EL (cell line): ENCODE measurements around the gene TWNK.
"Not testable (repeated sequence)": the region's sequence is repeated elsewhere in the genome, so short reads cannot be mapped to it uniquely, and the experiment has no call there.

ENCODE experiments used
- DNase-seq: peaks from one replicate; pipeline ENCODE4 v3.0.0-alpha.2; 2016

Gene TWNK

DNA sequence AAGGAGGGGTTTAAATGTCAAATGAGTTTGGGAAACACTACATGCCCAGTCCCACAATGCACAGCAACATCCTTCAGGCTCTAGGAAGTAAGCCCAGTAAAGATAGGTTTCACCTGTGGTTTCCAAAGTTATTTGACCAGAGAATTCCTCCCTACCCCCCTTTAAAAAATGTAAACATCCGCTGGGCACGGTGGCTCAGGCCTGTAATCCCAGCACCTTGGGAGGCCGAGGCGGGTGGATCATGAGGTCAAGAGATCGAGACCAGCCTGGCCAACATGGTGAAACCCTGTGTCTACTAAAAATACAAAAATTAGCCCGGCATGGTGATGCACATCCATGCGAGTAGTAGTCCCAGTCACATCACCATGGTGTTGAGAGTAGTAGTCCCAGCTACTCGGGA is 11.9 kb upstream of the TWNK start:
- DNase-seq = not testable (repeated sequence)

DNA sequence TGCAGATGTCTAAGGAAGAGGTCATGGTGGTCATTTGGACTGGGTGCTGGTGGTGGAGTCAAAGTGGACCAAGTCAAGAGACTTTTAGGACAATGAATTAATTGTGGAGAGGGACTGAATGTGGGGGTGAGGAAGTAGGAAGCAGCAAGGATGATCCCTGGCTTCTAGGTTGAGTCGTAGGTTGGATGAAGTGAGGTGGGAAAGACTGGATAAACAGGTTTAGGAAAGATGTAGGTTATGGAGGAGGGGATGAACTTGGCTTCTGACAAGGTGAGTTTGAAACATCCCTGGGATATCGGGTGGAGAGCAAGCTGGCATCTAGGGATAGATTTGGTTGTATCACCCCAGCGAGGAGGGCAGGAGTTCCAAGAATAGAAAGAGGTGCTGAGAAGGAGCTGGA is 10.4 kb upstream of the TWNK start:
- DNase-seq = no peak

GRCh38 chr10:100977436-100977835 is 9.9 kb upstream of the TWNK start:
- no peak for DNase-seq

DNA sequence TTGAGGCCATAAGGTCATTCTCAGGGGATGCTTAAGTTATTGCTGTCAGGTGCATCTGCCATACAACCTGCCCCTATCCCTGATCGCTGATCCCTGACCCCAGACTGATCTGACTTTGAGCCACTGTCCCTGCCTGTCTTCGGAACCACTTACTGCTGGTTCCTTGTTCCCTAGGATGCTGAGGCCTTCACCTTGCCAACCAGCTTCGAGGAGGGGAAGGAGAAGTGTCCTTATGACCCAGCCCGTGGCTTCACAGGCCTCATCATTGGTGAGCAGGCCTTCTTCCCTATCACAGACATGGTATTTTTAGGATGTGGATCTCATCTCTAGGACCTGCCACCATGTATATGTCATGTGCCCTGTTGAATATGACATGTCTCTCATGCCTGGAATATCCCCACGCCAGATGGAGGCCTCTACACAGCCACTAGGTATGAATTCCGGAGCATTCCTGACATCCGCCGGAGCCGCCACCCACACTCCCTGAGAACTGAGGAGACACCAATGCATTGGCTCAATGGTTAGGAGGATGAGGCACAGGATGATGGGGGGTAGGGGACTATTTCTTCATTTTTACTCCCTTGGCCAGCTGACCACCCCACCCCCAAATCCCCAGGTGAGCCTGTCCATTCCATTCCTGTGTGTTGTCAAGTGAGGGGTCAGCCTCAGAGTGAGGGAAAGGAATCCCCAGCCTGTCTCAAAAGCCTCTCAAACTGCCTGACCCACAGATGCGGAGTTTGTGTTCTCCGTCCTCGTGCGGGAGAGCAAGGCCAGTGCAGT is 9.0 kb upstream of the TWNK start:
- no peak for DNase-seq

DNA sequence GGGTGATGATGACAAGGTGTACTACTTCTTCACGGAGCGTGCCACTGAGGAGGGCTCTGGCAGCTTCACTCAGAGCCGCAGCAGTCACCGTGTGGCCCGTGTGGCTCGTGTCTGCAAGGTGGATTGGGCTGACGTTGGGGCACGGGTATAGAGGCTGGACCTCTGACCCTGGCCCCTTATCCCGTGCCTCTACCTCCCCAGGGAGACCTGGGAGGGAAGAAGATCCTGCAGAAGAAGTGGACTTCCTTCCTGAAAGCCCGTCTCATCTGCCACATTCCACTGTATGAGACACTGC is 8.5 kb upstream of the TWNK start:
- DNase-seq = no peak

GRCh38 chr10:100979791-100980272 is 7.5 kb upstream of the TWNK start:
- no peak for DNase-seq

DNA sequence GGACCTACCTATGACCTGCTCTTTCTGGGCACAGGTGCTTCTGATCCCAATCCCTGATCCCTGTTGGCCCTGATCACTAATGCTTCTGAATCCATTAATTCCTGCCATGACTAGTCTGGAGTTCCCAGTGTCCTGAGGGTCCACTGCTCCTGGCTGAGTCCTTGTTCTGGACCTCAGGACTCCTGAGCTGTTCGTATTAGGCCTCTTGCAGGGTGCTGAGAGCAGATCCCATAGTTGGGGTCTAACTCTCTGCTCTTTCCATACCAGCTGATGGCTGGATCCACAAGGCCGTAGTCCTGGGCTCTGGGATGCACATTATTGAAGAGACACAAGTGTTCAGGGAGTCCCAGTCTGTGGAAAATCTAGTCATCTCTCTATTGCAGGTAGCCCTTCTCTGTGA is 7.0 kb upstream of the TWNK start:
- DNase-seq = no peak

- no peak for DNase-seq
Measured at GRCh38 chr10:100980711-100981110, 6.6 kb upstream of the TWNK start.

DNA sequence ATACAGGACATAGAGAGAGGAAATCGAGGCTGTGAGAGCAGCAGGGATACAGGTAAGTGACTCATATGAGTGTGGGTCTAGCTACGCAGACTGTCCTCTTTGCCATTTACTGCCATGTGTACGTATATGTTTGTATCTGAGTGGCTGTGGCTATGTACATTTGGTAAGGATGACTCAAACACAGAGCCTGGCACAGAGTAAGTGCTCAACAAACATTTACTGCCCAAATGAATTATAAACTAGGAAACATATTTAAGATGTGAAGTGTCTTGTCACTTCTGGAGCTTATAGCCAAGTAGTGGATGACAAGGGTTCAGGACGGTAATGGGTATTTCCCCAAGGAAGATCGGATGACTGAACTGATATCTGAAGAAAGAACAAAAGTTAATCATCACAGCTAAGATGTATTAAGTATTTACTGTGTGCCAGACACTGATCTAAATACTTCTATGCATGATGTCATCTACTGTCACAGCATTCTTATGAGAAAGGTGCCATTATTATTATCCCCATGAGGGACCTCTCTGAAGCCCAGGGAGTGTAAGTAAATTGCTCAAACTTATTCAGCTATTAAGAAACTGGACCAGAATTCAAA is 6.1 kb upstream of the TWNK start:
- no peak for DNase-seq

DNA sequence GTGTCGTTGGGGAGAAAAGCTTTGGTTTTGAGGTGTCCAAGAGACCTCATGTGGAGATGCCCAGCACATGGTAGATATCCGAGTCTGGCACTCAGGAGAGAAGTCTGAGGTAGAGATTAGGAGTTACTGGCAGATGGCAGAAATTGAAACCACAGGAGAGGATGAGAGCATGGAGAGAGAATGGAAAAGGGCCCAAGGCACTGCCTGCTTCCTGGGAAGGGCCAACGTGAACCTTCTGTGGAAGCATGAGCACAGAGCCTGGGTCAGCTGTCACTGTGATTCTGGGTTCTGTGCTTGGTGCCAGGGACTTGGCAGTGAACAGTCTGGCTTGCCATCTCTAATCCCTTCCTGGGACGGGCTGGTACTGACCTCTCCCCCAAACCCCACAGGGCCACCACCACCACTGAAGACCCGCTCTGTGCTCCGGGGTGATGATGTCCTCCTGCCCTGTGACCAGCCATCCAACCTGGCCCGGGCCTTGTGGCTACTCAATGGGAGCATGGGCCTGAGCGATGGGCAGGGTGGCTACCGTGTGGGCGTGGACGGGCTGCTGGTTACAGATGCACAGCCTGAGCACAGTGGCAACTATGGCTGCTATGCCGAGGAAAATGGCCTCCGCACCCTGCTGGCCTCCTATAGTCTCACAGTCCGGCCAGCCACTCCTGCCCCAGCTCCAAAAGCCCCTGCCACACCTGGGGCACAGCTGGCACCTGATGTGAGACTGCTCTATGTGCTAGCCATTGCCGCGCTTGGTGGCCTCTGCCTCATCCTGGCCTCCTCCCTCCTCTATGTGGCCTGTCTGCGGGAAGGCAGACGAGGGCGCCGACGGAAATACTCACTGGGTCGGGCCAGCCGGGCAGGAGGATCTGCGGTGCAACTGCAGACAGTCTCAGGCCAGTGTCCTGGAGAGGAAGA is 4.2 kb upstream of the TWNK start:
- no peak for DNase-seq

DNA sequence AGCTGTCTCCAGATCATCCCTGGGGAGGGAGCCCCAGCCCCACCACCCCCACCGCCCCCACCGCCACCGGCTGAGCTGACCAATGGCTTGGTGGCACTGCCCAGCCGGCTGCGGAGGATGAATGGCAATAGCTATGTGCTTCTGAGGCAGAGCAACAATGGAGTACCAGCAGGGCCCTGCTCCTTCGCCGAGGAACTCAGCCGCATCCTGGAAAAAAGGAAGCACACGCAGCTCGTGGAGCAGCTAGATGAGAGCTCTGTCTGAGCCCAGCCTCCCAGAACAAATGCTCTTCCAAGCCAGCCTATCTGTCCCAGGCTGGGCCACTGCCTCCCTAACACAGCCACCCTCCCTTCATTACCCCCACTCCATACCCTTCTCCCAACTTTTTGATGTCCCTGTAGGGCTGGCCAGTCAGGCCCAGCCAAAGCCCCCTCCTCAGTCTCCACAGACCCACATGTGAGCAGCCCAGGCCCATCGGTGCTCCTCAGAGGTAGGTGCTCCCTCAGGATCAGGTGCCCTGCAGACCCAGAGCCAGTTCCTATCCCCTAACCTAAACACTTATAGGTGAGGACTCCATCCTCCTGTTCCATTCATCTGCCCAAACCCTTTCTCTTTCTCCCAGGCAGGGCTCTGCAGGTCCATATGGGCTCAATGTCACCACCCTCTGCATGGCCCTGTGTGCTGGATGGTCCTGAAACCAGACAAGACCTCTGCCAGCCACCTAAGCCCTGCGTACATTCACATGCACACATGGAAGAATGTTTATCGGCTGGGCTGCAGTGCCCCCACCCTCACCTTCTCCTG is 3.3 kb upstream of the TWNK start:
- no peak for DNase-seq

- DNase-seq = no peak
Measured at GRCh38 chr10:100984672-100985177, 2.6 kb upstream of the TWNK start.

DNA sequence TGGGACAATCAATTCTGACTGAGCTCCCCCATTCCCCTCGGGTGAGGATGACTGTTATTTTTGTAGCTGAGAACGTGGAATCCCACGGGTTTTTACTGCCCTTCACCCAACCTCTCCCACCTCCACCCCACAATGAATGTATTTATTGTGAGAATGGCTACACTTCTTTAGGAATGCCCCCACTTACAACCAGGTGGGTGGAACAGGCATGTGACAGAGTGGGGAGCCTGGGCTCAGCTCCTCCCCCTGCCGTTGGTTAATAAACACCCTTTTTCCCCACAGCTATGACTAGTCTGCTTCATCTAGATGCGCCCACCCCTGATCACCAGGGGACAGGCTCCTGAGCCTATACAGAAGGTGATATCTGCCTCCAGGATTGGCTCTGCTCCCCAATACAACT is 2.0 kb upstream of the TWNK start:
- no peak for DNase-seq

- no peak for DNase-seq
Measured at GRCh38 chr10:100986623-100986951, 756 bp upstream of the TWNK start.

DNA sequence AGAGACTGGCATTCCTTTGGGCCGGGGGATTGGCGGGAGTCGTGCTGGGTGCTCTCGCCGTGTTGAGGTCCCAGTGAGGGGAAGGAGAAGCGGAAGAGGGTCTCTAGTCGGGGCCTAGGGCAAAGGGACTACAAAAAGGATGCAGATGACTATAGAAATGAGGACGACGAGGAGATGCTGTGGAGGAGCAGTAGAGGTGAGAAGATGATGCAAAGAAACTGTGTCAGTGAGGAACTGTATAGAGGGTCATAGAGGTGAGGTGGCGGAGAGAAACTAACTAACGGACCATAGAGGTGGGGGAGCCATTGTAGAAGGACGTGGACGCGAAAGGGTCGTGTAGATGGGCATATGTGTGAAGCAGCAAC is 324 bp downstream of the TWNK start:
- DNase-seq = no peak

DNA sequence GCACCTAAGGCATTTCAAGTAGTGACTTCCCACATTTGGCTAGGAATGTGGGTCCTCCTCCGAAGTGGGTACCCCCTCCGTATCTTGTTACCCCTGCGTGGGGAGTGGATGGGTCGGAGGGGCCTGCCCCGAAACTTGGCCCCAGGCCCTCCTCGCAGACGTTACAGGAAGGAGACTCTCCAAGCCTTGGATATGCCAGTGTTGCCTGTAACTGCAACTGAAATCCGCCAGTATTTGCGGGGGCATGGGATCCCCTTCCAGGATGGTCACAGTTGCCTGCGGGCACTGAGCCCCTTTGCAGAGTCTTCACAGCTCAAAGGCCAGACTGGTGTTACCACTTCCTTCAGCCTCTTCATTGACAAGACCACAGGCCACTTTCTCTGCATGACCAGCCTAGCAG is 823 bp downstream of the TWNK start:
- DNase-seq = no peak

DNA sequence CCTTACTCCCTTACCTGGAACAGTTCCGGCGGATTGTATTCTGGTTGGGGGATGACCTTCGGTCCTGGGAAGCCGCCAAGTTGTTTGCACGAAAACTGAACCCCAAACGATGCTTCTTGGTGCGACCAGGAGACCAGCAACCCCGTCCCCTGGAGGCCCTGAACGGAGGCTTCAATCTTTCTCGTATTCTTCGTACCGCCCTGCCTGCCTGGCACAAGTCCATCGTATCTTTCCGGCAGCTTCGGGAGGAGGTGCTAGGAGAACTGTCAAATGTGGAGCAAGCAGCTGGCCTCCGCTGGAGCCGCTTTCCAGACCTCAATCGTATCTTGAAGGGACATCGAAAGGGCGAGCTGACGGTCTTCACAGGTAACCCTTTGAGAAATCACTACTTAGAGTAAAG is 1.7 kb downstream of the TWNK start:
- no peak for DNase-seq

GRCh38 chr10:100993986-100994708 is 6.8 kb downstream of the TWNK start:
- peak; percentile 42 for DNase-seq

DNA sequence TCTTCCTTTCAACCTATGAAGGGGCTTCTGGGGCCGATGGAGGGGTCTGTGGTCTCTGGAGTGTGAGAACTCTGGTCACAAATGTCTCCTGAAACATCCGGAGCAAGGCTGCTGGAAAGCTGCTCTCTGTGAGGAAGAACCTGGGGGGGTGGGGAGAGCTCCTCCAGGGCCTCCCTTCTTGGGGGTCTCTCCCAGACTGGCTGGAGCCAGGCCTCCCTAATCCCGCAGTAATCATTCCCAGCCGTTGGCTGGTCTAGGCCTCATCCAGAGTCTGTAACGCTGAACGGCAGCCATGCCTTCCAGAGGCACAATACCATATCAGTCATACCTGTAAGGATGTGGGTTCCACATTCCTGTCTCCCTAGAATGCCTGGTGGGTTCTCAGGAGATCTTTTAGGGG is 7.8 kb downstream of the TWNK start:
- DNase-seq = no peak

GRCh38 chr10:100996678-100997359 is 9.5 kb downstream of the TWNK start:
- peak; percentile 29 for DNase-seq

DNA sequence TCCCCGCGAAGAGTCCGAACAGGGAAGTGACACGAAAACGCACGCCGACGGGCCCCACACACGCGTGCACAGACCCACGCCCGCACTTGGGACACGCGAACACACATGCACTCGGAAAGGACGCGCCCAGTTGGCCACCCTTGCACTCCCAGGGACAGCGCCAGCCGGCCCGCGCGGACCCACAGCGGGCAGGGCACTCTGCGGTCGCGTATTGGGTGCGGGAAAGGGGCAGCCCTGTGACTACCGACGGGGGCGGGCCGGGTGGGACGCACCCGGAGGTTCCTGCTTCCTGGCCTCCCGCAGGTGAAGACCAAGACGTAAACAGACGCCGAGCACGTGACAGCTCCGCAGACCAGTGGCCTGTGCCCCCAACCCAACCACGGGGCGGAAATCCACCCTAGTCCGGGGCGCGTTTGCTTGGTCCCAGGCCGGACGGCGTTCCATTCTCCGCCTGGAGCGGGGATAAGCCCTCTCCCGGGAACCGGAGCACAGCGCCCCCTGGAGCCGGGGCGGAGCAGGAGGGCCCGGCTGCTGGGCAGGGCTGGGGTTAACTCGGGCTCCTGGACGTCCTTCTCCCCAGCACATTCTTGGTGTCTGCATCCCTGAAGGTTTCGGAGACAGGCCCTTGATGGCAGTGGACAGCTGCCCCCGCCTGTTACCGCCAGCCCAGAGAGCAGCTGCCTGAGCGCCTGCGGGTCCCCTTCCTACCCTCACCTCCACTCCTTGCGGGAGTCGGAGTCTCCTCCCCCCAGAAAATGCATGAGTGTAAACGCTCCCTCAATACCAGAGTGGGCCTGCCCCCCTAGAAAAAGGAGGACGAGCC is 10.2 kb downstream of the TWNK start:
- DNase-seq = peak; percentile 84
